ENCODE measurements around the gene P3H2.

The P3H2 gene

DNA sequence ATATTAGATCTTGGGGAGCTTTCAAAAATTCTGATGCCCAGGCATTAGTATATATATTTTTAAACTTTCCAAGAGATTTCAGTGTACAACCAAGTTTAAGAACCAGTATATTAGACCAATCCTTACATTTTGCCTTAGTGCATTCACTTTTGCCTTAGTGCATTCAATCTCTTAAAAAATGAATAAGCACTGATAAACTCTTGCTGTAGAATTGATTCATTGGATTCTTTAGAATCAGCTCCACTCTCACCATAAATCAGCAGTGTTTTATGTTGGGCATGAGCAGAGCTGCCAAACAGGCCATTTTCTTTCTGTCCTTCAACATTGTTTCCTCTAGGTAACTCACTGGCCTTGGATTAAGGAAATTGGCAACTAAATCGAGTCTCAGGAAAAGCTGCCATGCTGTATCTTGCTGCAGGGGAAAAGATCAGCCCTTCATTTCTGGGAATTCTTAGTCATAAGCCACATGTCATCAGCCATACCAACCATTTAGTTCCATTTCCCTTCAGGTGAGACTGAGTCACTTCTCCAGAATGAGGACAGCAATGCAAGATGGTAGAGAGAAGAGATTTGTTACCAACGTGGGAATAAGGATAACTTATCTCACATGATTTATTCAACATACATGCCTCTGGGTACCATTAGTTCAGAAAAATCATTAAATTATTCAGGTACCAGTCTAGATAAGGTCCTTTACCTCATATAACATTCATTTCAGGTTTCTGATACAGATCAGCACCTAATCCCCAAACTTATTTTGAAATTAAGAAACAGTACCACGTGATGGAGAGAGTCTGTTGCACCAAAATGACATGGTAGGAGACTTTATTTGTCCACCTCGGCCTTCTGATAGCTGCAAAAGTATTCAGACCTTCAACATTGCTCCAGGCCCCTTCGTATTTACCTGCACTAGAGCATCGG lies 192.5 kb downstream of the P3H2 start:
- Histone ChIP-seq H3K9ac (ENCODE audit: low read length) (no peak overlapping the region), H3K9me3 (ENCODE audit: control insufficient read depth, low read depth, low read length) (no peaks in the 10 kb centered on the region), H3K27me3 (ENCODE audit: control insufficient read depth, insufficient read depth, low read length) (no peaks in the 10 kb centered on the region), H3K4me1 (ENCODE audit: control insufficient read depth, low read depth, low read length) (no peaks in the 10 kb centered on the region), H3K4me3 (ENCODE audit: low read length) (no peak overlapping the region), H3K27ac (ENCODE audit: low read length) (no peak overlapping the region), H3K36me3 (ENCODE audit: control insufficient read depth, low read depth, low read length) (no peaks in the 10 kb centered on the region)

DNA sequence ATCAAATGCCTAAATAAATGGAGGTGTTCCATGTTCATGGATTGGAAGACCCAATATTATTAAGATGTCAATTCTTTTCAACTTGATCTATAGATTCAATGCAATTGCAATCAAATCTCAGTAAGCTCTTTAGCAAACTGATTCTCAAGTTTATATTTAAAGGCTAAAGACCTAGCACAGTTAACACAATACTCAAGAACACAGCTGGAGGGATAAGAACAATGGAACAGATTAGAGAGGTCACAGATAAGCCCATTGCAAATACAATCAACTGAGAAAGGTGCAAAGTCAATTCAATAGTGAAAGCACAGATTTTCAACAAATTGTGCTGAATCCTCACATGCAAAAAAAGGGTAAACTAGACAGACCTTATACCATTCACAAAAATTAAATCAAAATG lies 198.9 kb downstream of the P3H2 start:
- H3K4me3 ChIP-seq (ENCODE audit: low read length) = no peak overlapping the region

DNA sequence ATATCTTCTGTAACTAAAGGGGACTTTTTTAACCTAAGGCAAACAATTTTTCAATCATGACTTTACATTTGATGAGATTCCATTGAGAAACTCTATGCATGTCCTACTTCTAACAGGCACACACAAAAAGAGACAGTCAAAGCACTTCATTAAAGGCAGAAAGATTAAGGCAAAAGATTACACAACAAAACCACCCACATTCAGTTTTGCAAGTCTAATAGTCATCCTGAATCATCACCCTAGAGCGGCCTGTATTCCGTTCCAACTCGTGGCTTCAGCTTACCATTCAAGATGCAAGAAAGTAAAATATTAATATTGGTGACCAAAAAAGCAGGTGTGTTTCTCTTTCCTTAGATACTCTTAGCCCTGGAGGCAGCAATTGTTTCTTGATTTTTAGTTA lies 205.9 kb downstream of the P3H2 start:
- no peak overlapping the region for H3K9ac ChIP-seq (ENCODE audit: low read length)
- no peak overlapping the region for H3K27ac ChIP-seq (ENCODE audit: low read length)
- H3K4me1 ChIP-seq (ENCODE audit: control insufficient read depth, low read depth, low read length) = no peaks in the 10 kb centered on the region
- no peaks in the 10 kb centered on the region for H3K36me3 ChIP-seq (ENCODE audit: control insufficient read depth, low read depth, low read length)
- no peak overlapping the region for H3K4me3 ChIP-seq (ENCODE audit: low read length)
- no peaks in the 10 kb centered on the region for H3K9me3 ChIP-seq (ENCODE audit: control insufficient read depth, low read depth, low read length)
- H3K27me3 ChIP-seq (ENCODE audit: control insufficient read depth, insufficient read depth, low read length) = no peaks in the 10 kb centered on the region

More for the DNA sequence above, 198.9 kb downstream of the P3H2 start:
- Histone ChIP-seq H3K9ac (ENCODE audit: low read length) (no peak overlapping the region), H3K4me1 (ENCODE audit: control insufficient read depth, low read depth, low read length) (no peaks in the 10 kb centered on the region), H3K27ac (ENCODE audit: low read length) (no peak overlapping the region), H3K36me3 (ENCODE audit: control insufficient read depth, low read depth, low read length) (no peaks in the 10 kb centered on the region), H3K27me3 (ENCODE audit: control insufficient read depth, insufficient read depth, low read length) (no peaks in the 10 kb centered on the region), H3K9me3 (ENCODE audit: control insufficient read depth, low read depth, low read length) (no peaks in the 10 kb centered on the region)

DNA sequence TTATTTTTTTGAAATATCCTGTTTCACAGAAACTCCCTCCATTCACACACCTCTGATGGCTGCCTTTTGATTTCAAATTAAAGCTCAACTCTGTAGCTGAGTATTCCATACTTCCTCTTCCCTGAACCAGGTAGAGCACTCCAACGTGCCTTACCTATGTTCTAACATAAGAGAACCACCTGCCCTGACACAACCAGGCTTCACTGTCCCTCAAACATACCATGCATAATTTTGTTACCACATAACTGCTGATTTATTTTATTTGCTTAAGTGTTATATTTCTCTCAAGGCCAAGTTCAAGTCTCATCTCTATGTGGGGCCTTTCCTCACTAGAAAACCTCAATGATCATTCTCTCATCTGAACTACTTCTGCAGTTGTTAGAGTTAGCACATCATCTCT lies 209.7 kb downstream of the P3H2 start:
- Histone ChIP-seq H3K4me1 (ENCODE audit: control insufficient read depth, low read depth, low read length) (no peaks in the 10 kb centered on the region), H3K4me3 (ENCODE audit: low read length) (no peak overlapping the region), H3K27ac (ENCODE audit: low read length) (no peak overlapping the region), H3K27me3 (ENCODE audit: control insufficient read depth, insufficient read depth, low read length) (no peaks in the 10 kb centered on the region), H3K9ac (ENCODE audit: low read length) (no peak overlapping the region), H3K36me3 (ENCODE audit: control insufficient read depth, low read depth, low read length) (no peaks in the 10 kb centered on the region), H3K9me3 (ENCODE audit: control insufficient read depth, low read depth, low read length) (no peaks in the 10 kb centered on the region)

DNA sequence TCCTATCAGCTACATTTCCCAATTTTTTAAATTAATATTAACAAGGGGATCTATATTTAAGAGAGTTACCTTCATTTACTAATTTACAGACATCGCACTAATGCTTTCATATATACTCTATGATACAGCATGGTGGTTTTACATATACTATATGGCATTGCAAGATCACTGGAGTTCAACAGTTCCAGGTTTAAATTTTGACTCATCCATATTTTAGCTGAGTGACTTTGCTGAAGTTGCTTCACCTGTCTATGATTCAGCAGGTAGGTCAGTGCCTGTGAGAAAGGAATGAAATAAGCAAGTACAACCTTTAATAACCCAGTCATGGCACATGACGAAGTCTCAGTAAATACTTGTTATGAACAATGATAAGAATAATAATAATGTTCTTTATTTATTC lies 211.1 kb downstream of the P3H2 start:
- Histone ChIP-seq H3K4me1 (ENCODE audit: control insufficient read depth, low read depth, low read length) (no peaks in the 10 kb centered on the region), H3K4me3 (ENCODE audit: low read length) (no peak overlapping the region), H3K9me3 (ENCODE audit: control insufficient read depth, low read depth, low read length) (no peaks in the 10 kb centered on the region)

DNA sequence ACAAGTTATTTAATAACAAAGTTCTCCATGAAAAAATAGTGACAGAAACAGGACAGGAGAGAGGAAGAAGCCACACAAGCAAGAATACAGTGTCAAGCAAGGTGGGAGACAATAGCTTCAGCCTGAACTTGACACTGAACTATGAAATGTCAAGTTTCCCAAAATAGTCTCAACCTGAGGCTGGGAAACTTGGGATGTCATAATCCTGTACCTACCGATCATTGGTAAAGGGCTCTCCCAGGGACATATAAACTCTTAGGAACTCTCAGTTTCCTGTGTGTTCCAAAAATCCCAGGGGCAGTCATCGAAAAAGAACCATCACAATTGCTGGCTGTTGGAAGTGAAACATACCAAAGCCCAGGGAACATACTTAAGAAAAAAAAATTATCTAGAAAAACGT lies 211.6 kb downstream of the P3H2 start:
- no peaks in the 10 kb centered on the region for H3K36me3 ChIP-seq (ENCODE audit: control insufficient read depth, low read depth, low read length)
- H3K9ac ChIP-seq (ENCODE audit: low read length) = no peak overlapping the region
- H3K27ac ChIP-seq (ENCODE audit: low read length) = no peak overlapping the region
- no peaks in the 10 kb centered on the region for H3K4me1 ChIP-seq (ENCODE audit: control insufficient read depth, low read depth, low read length)
- no peaks in the 10 kb centered on the region for H3K27me3 ChIP-seq (ENCODE audit: control insufficient read depth, insufficient read depth, low read length)
- H3K4me3 ChIP-seq (ENCODE audit: low read length) = no peak overlapping the region
- H3K9me3 ChIP-seq (ENCODE audit: control insufficient read depth, low read depth, low read length) = no peaks in the 10 kb centered on the region

More for the DNA sequence above, 211.1 kb downstream of the P3H2 start:
- Histone ChIP-seq H3K9ac (ENCODE audit: low read length) (no peak overlapping the region), H3K27me3 (ENCODE audit: control insufficient read depth, insufficient read depth, low read length) (no peaks in the 10 kb centered on the region), H3K36me3 (ENCODE audit: control insufficient read depth, low read depth, low read length) (no peaks in the 10 kb centered on the region), H3K27ac (ENCODE audit: low read length) (no peak overlapping the region)

DNA sequence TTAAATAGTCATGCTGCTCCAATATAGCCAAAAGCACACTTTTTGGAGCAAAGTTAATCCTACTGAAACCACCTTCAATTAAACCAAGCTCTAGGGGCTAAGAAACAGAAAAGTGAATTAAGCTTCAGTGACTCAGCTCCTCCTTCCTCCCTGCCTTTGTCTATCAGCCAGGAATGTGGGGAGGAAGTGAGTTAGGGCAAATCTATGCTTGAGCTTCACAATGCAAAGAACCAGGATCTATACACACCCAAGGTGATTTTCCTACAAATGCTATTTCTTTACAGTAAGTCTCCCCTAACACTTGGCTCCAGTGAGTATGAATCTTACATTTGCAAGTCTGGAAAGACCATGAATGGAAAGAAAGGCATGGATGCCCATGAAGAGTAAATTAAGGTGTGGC lies 212.1 kb downstream of the P3H2 start:
- H3K27me3 ChIP-seq (ENCODE audit: control insufficient read depth, insufficient read depth, low read length) = no peaks in the 10 kb centered on the region
- no peak overlapping the region for H3K27ac ChIP-seq (ENCODE audit: low read length)
- H3K36me3 ChIP-seq (ENCODE audit: control insufficient read depth, low read depth, low read length) = no peaks in the 10 kb centered on the region
- H3K9me3 ChIP-seq (ENCODE audit: control insufficient read depth, low read depth, low read length) = no peaks in the 10 kb centered on the region
- H3K4me3 ChIP-seq (ENCODE audit: low read length) = no peak overlapping the region
- no peak overlapping the region for H3K9ac ChIP-seq (ENCODE audit: low read length)
- no peaks in the 10 kb centered on the region for H3K4me1 ChIP-seq (ENCODE audit: control insufficient read depth, low read depth, low read length)

DNA sequence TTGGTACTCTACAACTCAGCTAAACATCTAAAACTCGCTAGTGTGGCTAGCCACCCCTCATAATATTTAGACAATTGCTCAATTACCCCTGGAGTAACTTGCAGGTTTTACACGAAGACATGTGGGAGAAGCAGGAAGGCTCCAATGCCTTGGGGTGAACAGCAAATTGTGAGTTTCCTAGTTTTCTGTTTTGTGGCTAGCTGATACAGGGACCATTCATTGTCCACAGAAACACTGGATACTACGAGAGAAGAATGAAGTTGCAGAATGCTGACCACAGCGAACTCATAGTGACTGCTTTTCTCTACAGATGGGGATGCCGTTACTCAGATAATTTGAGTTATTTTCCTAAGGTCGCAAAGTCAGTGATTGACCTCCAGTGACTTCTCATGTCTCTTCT lies 212.9 kb downstream of the P3H2 start:
- no peak overlapping the region for H3K27ac ChIP-seq (ENCODE audit: low read length)
- H3K4me3 ChIP-seq (ENCODE audit: low read length) = no peak overlapping the region
- no peak overlapping the region for H3K9ac ChIP-seq (ENCODE audit: low read length)
- no peaks in the 10 kb centered on the region for H3K36me3 ChIP-seq (ENCODE audit: control insufficient read depth, low read depth, low read length)
- H3K4me1 ChIP-seq (ENCODE audit: control insufficient read depth, low read depth, low read length) = no peaks in the 10 kb centered on the region
- H3K9me3 ChIP-seq (ENCODE audit: control insufficient read depth, low read depth, low read length) = no peaks in the 10 kb centered on the region
- no peaks in the 10 kb centered on the region for H3K27me3 ChIP-seq (ENCODE audit: control insufficient read depth, insufficient read depth, low read length)

Data from iPS-18a (cell line).